HG03108 (cell line): ENCODE results near the gene PCNX2.
"Not testable (repeated sequence)": the region's sequence is repeated elsewhere in the genome, so short reads cannot be mapped to it uniquely, and the experiment has no call there.

Experiments
- ATAC-seq: cut with Tn5 transposase; IDR thresholded peaks from one replicate; pipeline ENCODE4 v1.9.1; 2021; ENCODE audit warnings: moderate library complexity; ENCODE audit not compliant: unreplicated experiment

The PCNX2 gene

DNA sequence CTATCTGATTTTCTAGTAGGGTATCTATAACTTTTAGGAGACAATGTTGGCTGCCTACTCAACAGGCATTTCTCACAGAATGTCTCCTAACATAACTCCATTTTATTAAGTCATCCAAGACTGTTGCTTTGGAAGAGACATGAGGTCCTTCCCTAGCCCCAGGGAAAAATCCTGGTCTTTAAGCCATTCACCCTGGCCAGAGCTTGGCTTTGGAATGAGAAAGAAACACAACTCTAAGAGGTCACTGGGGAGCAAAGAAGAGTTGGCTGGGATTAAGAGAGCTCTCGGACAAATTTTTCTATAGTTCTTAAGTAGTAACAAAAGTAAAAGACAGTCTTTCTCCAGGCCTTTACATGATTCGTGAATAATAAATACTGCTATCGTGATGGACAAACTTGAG lies 57.9 kb downstream of the PCNX2 start:
- ATAC-seq, result no peak

DNA sequence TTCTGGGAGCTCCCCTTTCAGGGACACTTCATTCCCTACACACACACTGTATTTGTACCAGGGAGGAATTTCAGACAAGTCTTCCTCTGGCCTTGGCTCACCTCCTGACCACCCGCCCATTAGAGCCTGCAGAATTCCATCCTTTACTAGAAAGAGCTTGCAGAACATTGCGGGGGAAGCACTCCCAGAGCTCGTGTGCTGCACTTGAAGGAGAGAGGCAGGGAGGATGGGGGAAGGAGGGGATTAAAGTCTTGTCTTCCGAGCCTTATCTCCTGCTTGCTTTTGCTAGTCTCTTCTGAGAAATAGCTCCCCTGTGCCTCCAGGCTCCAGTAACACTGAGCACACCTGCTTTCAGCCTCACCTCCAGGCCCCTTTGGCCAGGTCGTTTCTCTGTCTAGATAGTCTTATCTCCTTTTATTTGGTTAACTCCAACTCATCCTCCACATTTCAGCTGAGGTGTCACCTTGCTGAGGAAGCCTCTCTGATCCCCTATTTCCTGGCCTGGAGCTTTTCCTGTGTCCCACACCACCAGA lies 62.0 kb downstream of the PCNX2 start:
- no peak for ATAC-seq

GRCh38 chr1:233230011-233230410 lies 65.5 kb downstream of the PCNX2 start:
- ATAC-seq, result no peak

GRCh38 chr1:233229288-233229687 lies 66.2 kb downstream of the PCNX2 start:
- ATAC-seq, result no peak

GRCh38 chr1:233227930-233228465 lies 67.5 kb downstream of the PCNX2 start:
- no peak for ATAC-seq

DNA sequence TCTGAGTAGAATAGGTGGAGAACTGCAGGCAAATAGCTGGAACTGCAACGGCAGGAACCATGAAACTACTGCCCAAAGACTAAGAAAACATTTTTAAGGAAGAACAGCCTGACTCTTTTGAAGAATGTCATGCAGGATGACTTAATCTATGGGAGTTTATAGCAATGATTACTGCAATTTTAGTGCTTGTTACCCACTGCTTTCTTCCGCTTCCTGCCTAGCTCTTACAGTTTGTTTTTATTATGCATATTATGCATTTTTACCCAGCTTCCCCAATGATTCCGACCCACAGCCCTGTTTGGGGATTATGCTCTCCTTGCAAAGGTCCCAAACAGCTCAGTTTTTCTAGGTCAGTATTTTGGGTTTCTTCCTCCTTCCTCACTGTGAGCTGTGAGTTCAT lies 71.2 kb downstream of the PCNX2 start:
- no peak for ATAC-seq

DNA sequence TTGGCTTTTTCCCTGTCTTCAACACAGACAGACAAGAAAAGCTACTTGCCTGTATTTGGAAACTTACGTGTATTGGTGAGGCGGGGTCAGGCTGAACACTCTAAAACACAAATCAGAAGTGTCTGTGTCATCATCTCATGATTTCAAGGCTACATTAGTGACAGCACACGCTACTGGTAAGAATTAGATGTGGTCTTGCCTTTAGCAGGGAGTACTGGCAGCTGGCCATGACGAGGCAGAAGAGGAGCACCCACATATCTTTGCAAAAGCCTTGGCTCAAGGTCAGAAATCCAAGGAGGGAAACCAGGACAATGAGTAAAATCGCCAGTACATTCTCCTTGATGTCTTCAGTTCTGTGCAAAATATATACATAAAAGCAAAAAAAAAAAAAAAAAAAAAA lies 77.7 kb downstream of the PCNX2 start:
- ATAC-seq, result no peak

GRCh38 chr1:233216009-233216408 lies 79.5 kb downstream of the PCNX2 start:
- ATAC-seq, result no peak

DNA sequence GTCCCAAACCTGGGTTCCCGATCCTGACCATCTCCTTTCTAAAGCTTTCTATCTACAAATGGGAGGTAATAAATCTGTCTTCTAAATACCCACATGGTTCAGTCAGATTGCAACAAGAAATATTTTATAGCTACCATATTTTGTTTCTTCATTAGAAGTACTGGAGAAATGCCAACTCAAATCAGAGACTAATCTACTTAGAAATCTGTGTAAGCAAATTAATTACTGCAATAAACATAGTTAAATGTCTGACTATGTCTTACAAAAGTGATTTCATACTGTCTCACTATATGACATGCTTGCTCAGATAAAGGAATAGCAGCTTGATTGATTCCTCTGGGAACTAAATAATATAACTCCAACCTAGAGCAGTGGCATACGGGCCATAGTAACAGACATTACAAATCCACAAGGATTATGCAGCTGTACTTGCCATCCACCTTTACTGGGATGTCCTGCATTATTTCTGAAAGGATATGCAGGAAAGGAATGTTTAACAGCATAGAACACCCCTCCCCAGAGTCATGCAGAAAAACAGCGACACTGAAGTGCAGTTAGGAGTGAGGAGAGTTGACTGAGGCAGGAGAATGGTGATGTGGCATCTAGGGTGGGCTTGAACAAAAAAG lies 80.3 kb downstream of the PCNX2 start:
- no peak for ATAC-seq

GRCh38 chr1:233211595-233211994 lies 83.9 kb downstream of the PCNX2 start:
- no peak for ATAC-seq

DNA sequence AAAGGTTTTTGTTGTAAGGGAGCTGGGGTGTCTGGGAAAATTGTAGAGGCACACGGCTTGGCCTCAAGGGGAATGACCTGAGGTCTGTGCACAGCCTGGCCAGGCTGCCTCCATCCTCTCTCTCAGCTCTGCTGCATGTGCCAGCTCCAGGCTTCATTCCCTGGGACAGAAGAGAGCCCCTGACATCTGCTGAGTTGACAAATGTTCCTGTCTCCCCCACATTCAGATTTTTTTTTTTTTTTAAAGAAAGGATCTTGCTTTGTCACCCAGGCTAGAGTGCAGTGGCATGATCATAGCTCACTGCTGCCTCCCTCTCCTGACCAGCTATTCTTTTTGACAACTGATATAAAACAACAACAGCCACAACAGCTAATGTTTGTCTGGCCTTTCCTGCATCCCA lies 84.4 kb downstream of the PCNX2 start:
- no peak for ATAC-seq

- ATAC-seq, result no peak
Observed at GRCh38 chr1:233209481-233209880, 86.0 kb downstream of the PCNX2 start.

GRCh38 chr1:233208687-233209086 lies 86.8 kb downstream of the PCNX2 start:
- ATAC-seq, result no peak

DNA sequence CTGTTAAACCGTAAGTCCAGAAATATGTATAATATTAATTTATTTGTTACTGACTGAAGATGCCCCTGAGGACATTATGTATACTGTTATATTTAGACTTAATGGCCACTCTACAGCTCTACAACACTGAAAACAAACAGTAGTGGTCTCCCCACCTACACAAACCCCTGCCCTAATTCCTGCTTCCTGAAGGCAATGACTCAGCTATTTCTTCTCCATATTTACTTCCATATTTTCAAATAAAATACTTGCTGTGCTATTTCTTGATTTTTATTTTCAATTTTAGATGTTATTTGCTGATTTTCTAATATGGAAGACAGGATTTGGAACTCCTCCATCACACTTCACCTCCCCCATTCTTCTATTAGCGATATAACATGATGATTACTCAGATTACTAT lies 97.6 kb downstream of the PCNX2 start:
- no peak for ATAC-seq

DNA sequence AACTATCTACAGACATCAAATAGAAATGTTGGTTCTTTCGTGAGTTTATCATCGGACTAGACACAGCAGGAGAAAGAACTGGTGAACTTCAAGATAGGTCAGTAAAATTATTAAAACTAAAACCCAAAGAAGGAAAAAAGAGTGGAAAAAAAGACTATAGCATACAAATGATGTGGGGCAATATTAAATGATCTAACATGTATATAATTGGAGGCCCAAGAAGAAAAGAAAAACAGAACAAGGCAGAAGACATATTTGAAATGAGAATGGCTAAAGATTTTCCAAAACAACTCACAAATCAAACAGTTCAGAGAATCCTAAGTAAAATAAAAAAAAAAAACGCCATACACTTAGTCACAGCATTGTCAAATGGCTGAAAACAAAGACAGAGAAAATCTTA lies 101.8 kb downstream of the PCNX2 start:
- no peak for ATAC-seq

- no peak for ATAC-seq
Observed at GRCh38 chr1:233190987-233191386, 104.5 kb downstream of the PCNX2 start.

DNA sequence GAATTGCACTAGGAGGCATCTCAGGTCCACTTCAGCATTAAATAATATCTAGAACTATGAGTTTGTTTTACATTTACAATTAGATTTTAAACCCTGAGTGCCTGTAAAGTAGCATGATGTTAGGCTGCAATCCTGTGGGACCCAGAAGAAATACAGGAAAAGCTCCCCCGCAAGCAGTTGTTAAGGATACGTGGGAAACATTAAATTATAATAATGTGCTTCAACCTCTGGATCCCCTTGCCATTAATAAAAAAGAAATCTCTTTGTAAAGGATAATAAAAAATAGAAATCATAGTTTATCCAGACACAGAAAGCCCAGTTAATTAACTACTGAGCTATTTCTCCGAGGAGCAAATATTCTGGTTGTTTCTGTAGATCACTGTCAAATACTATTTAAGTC lies 106.0 kb downstream of the PCNX2 start:
- ATAC-seq, result no peak

DNA sequence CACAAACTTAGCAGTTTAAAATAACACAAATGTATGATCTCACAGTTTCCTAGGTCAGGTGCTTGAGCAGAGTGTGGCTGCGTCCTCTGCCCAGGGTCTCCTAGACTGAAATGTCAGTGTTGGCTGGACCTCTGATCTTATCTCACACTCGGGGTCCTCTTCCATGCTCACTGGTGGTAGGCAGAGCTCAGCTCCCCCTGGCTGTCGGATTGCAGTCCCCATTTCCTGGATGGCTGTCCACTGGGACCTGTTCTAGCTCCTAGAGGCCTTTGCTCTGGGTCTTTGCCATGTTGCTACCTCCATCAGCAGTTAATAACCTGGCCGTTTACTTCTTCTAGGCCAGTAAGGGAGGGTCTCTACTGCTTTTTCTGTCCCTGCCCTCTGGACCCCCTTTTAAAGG lies 107.5 kb downstream of the PCNX2 start:
- no peak for ATAC-seq

DNA sequence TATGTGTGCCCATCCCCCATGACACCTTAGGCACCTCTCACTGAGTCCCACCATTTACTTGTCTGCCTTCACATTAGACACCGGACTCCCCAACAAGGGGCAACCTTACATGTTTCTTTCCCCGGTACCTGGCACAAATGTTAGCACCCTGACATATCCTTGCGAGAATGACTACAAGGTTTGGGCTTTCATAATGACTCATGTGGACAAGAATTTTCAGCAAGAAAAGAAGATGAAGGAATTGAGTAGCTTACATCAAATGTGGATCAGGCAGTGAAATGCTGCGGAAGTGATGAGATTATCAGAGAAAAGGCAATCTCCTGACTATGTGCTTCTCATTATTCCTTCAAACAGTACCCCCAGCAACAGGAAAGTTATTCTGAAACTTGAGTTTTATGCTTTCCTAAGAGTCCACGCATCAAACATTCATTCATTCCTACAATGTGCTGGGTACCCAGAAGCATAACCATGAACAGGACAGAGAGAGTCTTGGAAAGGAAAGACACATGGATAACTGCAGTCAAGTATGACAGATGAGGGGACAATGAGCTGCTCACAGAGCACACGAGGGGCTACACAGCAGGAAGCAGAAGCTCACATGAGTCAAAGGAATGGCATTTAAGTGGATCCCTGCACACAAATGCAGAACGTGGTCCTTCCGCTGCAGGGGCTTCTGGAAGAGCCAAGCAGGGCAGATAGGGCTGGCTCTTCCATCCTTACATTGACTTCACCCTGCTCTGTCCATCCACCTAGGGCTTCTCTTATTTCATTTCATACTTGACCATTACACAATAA lies 112.1 kb downstream of the PCNX2 start:
- ATAC-seq, result no peak

DNA sequence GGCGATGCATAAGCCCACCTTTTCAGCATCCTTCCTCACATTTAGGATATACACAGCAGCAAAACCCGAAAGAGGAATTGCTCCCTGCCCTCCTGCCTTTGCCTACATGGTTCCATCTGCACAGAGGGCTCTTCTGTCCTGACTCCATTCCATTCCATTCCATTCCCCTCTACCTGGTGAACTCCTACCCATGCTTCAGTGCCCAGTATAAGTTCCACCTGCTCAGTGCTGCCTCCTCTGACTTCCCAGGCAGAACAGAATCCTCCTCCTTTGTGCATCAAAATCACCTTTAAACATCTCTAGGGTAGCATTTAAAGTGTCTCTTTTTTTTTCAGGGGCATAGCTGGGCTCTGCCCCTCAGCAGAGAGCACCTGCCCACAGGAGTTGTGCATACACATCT lies 112.9 kb downstream of the PCNX2 start:
- ATAC-seq, result no peak

GRCh38 chr1:233180641-233181364 lies 114.7 kb downstream of the PCNX2 start:
- ATAC-seq, result no peak

DNA sequence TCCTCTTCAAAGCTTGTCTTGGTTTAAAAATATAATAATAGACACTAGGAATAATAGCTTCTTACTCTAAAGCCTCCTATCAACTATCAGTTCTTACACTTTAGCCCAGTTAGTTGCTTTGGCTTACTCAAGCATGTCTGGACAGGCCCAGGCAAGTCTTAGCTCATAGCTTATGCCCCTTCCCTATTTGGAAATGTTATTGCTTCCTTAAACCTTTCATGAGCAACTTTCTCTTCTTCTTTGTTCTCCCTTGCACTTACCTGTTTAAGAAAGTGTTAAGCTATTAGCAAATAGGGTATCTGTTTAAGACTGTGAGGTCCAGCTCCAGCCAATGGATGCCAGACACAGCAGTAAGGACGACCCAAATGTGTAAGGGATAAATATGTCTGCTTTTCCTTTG lies 115.9 kb downstream of the PCNX2 start:
- ATAC-seq, result not testable (repeated sequence)
